Dermis blood vessel endothelial cell (primary cell): Measurements from ENCODE around the gene AP2B1. TPM values are rescaled to one million over a fixed set of nuclear protein-coding genes. Genes with fewer than 3 reads are reported as not detected.
"Not testable (repeated sequence)": the region's sequence is repeated elsewhere in the genome, so short reads cannot be mapped to it uniquely, and the experiment has no call there.

Source experiments
- DNase-seq: peaks from one replicate; pipeline ENCODE4 v3.0.0; 2010
- total RNA-seq: library from RNA; depleted of rRNA; stranded (reverse); fragments of >200 nt; gene quantifications from 2 replicates; pipeline ENCODE4 v1.2.3, GENCODE V29; 2014

AP2B1 gene
- total RNA-seq: 110 and 203 TPM in 2 replicates

- DNase-seq: peak; percentile 99
Observed at GRCh38 chr17:35587074-35587961, at the start of gene AP2B1. AP2B1 (plus strand) TSS chr17:35587322; CDS start chr17:35594031, 6,709 bp downstream.

- DNase-seq: no peak
Observed at GRCh38 chr17:35537601-35538141, 49.5 kb upstream of the AP2B1 start, which contains the start of gene SLFN12L. SLFN12L (minus strand) TSS chr17:35537678; CDS start chr17:35522364, 15,314 bp downstream.

GRCh38 chr17:35539659-35540026 lies 47.5 kb upstream of the AP2B1 start:
- DNase-seq: no peak

GRCh38 chr17:35540589-35541404 lies 46.3 kb upstream of the AP2B1 start:
- DNase-seq: peak; percentile 87

- peak; percentile 28 for DNase-seq
Observed at GRCh38 chr17:35541434-35541833, 45.7 kb upstream of the AP2B1 start.

- peak; percentile 87 for DNase-seq
Observed at GRCh38 chr17:35542990-35543389, 44.1 kb upstream of the AP2B1 start.

GRCh38 chr17:35543856-35544255 lies 43.3 kb upstream of the AP2B1 start:
- DNase-seq: peak; percentile 65

- no peak for DNase-seq
Observed at GRCh38 chr17:35545150-35545549, 42.0 kb upstream of the AP2B1 start.

- DNase-seq: no peak
Observed at GRCh38 chr17:35546487-35546886, 40.6 kb upstream of the AP2B1 start.

- no peak for DNase-seq
Observed at GRCh38 chr17:35548208-35548810, 38.8 kb upstream of the AP2B1 start.

GRCh38 chr17:35548978-35549377 lies 38.1 kb upstream of the AP2B1 start:
- no peak for DNase-seq

- DNase-seq: no peak
Observed at GRCh38 chr17:35553310-35553709, 33.8 kb upstream of the AP2B1 start.

GRCh38 chr17:35554668-35555067 lies 32.5 kb upstream of the AP2B1 start:
- DNase-seq: no peak

GRCh38 chr17:35555691-35556090 lies 31.4 kb upstream of the AP2B1 start:
- peak; percentile 36 for DNase-seq

- DNase-seq: no peak
Observed at GRCh38 chr17:35557353-35557752, 29.8 kb upstream of the AP2B1 start.

- peak; percentile 39 for DNase-seq
Observed at GRCh38 chr17:35559495-35560210, 27.5 kb upstream of the AP2B1 start.

GRCh38 chr17:35560703-35561102 lies 26.4 kb upstream of the AP2B1 start, which contains the start of gene SLFN14:
SLFN14 (minus strand) TSS chr17:35560819; CDS start chr17:35558062, 2,757 bp downstream.
- DNase-seq: peak; percentile 30

- not testable (repeated sequence) for DNase-seq
Observed at GRCh38 chr17:35563181-35563580, 23.9 kb upstream of the AP2B1 start.

- DNase-seq: no peak
Observed at GRCh38 chr17:35566968-35567367, 20.2 kb upstream of the AP2B1 start.

GRCh38 chr17:35568561-35568960 lies 18.6 kb upstream of the AP2B1 start:
- DNase-seq: peak; percentile 67

- DNase-seq: no peak
Observed at GRCh38 chr17:35569405-35569804, 17.7 kb upstream of the AP2B1 start.

- no peak for DNase-seq
Observed at GRCh38 chr17:35575759-35576158, 11.4 kb upstream of the AP2B1 start.
